Activated naive CD4-positive, alpha-beta T cell treated with anti-CD3 and anti-CD28 coated beads, Interleukin-2, amount 50 U/mL, for 16 hours (primary cell): ENCODE measurements around the gene LGALS3BP.
"Not testable (repeated sequence)": the region's sequence is repeated elsewhere in the genome, so short reads cannot be mapped to it uniquely, and the experiment has no call there.

Experiments used
- DNase-seq: peaks from one replicate; pipeline ENCODE4 v3.0.0-alpha.2; 2020

The LGALS3BP gene

GRCh38 chr17:78962984-78963348 is 16.8 kb downstream of the LGALS3BP start:
- DNase-seq, result not testable (repeated sequence)

GRCh38 chr17:78962345-78962983 is 17.3 kb downstream of the LGALS3BP start:
- no peak for DNase-seq

- no peak for DNase-seq
Measured at GRCh38 chr17:78961571-78961970, 18.2 kb downstream of the LGALS3BP start.

GRCh38 chr17:78960928-78961327 is 18.8 kb downstream of the LGALS3BP start:
- no peak for DNase-seq

GRCh38 chr17:78959803-78960202 is 19.9 kb downstream of the LGALS3BP start:
- no peak for DNase-seq

- no peak for DNase-seq
Measured at GRCh38 chr17:78958641-78959127, 21.0 kb downstream of the LGALS3BP start.

GRCh38 chr17:78957128-78957527 is 22.6 kb downstream of the LGALS3BP start:
- no peak for DNase-seq

- no peak for DNase-seq
Measured at GRCh38 chr17:78956254-78956653, 23.5 kb downstream of the LGALS3BP start.

GRCh38 chr17:78954684-78955083 is 25.0 kb downstream of the LGALS3BP start:
- no peak for DNase-seq

GRCh38 chr17:78953356-78954350 is 26.1 kb downstream of the LGALS3BP start:
- no peak for DNase-seq

- no peak for DNase-seq
Measured at GRCh38 chr17:78952706-78953105, 27.0 kb downstream of the LGALS3BP start.

- no peak for DNase-seq
Measured at GRCh38 chr17:78951967-78952551, 27.7 kb downstream of the LGALS3BP start.

GRCh38 chr17:78950870-78951269 is 28.9 kb downstream of the LGALS3BP start:
- DNase-seq, result no peak

GRCh38 chr17:78947235-78948149 is 32.2 kb downstream of the LGALS3BP start:
- DNase-seq, result no peak

GRCh38 chr17:78946631-78947030 is 33.1 kb downstream of the LGALS3BP start:
- no peak for DNase-seq

- DNase-seq, result no peak
Measured at GRCh38 chr17:78946131-78946530, 33.6 kb downstream of the LGALS3BP start.

GRCh38 chr17:78945455-78945854 is 34.3 kb downstream of the LGALS3BP start:
- DNase-seq, result not testable (repeated sequence)

- no peak for DNase-seq
Measured at GRCh38 chr17:78944956-78945355, 34.8 kb downstream of the LGALS3BP start.

GRCh38 chr17:78944026-78944425 is 35.7 kb downstream of the LGALS3BP start:
- DNase-seq, result no peak

GRCh38 chr17:78940708-78941107 is 39.0 kb downstream of the LGALS3BP start:
- no peak for DNase-seq

- no peak for DNase-seq
Measured at GRCh38 chr17:78940258-78940657, 39.5 kb downstream of the LGALS3BP start.

- DNase-seq, result no peak
Measured at GRCh38 chr17:78939615-78940014, 40.1 kb downstream of the LGALS3BP start.
